IMR-90 (cell line): Measurements from ENCODE around the gene PNMA8B. TPM values are rescaled to one million over a fixed set of nuclear protein-coding genes. Genes with fewer than 3 reads are reported as not detected.
"Not testable (repeated sequence)": the region's sequence is repeated elsewhere in the genome, so short reads cannot be mapped to it uniquely, and the experiment has no call there.

Experiments
- ATAC-seq: fragments of 200-7000 bp; cut with Tn5 transposase; 2 replicates; pipeline ENCODE4 v1.9.1; 2020; ENCODE audit warnings: low read depth, mild to moderate bottlenecking, moderate library complexity
- BruUV-seq: library from RNA; stranded (reverse); fragments of 400-500 nt; replicated peaks from 2 replicates; lab custom pipeline; 2021; lab: Mats Ljungman, UMichigan
- CTCF ChIA-PET: fragments of 300-600 bp; formaldehyde crosslinking; extraction: SDS; loops from one replicate; lab custom pipeline; 2021; ENCODE audit warnings: antibody characterized with exemption; lab: Yijun Ruan, JAX
- POLR2A ChIA-PET: fragments of 300-600 bp; sonication (Branson Sonifier 250); formaldehyde crosslinking; loops from one replicate; lab custom pipeline; 2022; ENCODE audit warnings: antibody characterized with exemption; ENCODE audit not compliant: unreplicated experiment; lab: Charles Lee
- DNase-seq: peaks from one replicate; pipeline ENCODE4 v3.0.0; 2013
- H2AFZ ChIP-seq: replicated peaks from 2 replicates; pipeline ENCODE3; 2013; ENCODE audit warnings: low read length, mild to moderate bottlenecking; ENCODE audit not compliant: poor library complexity
- H2AK5ac ChIP-seq: 2 replicates; pipeline ENCODE4 v1.6.1; 2013; ENCODE audit warnings: low read depth, low read length, inconsistent platforms
- H2AK9ac ChIP-seq: replicated peaks from 2 replicates; pipeline ENCODE3; 2013; ENCODE audit warnings: mild to moderate bottlenecking, low read depth, low read length, moderate library complexity; ENCODE audit not compliant: poor library complexity
- H2BK120ac ChIP-seq: 2 replicates; pipeline ENCODE4 v1.6.1; 2013; ENCODE audit warnings: low read depth, low read length, inconsistent platforms
- H2BK15ac ChIP-seq: 3 replicates; pipeline ENCODE4 v1.6.1; 2013; ENCODE audit warnings: low read depth, low read length, inconsistent platforms
- H2BK20ac ChIP-seq: 2 replicates; pipeline ENCODE4 v1.6.1; 2013; ENCODE audit warnings: low read depth, mild to moderate bottlenecking, inconsistent platforms, low read length, moderate library complexity
- H2BK5ac ChIP-seq: 2 replicates; pipeline ENCODE4 v1.6.1; 2013; ENCODE audit warnings: mild to moderate bottlenecking, low read depth, low read length, inconsistent platforms; ENCODE audit not compliant: poor library complexity, severe bottlenecking
- H3K14ac ChIP-seq: replicated peaks from 2 replicates; pipeline ENCODE4 v1.6.1; 2013; ENCODE audit warnings: low read depth, low read length, inconsistent platforms
- H3K18ac ChIP-seq: 2 replicates; pipeline ENCODE4 v1.6.1; 2013; ENCODE audit warnings: low read depth, low read length, control low read depth
- H3K23ac ChIP-seq: 2 replicates; pipeline ENCODE4 v1.6.1; 2013; ENCODE audit warnings: low read depth, low read length, inconsistent platforms
- H3K27ac ChIP-seq: 2 replicates; pipeline ENCODE4 v1.5.1; 2013; ENCODE audit warnings: mild to moderate bottlenecking, control low read depth, low read length; ENCODE audit not compliant: insufficient read depth
- H3K27me3 ChIP-seq: 2 replicates; pipeline ENCODE4 v1.6.1; 2013; ENCODE audit warnings: low read length; ENCODE audit not compliant: control insufficient read depth, insufficient read depth
- H3K36me3 ChIP-seq: 2 replicates; pipeline ENCODE4 v1.6.1; 2013; ENCODE audit warnings: low read length, mixed read lengths; ENCODE audit not compliant: control insufficient read depth, insufficient read depth
- H3K4ac ChIP-seq: 2 replicates; pipeline ENCODE4 v1.6.1; 2013; ENCODE audit warnings: low read depth, low read length, inconsistent platforms
- H3K4me1 ChIP-seq: 2 replicates; pipeline ENCODE4 v1.6.1; 2013; ENCODE audit warnings: low read length, mixed read lengths; ENCODE audit not compliant: control insufficient read depth, insufficient read depth
- H3K4me2 ChIP-seq: 2 replicates; pipeline ENCODE4 v1.6.1; 2013; ENCODE audit warnings: low read depth, mild to moderate bottlenecking, control low read depth, low read length, moderate library complexity
- H3K4me3 ChIP-seq: 2 replicates; pipeline ENCODE4 v1.5.1; 2013; ENCODE audit warnings: low read depth, mild to moderate bottlenecking, control low read depth, low read length, moderate library complexity; ENCODE audit not compliant: insufficient read depth
- H3K56ac ChIP-seq: 2 replicates; pipeline ENCODE4 v1.6.1; 2013; ENCODE audit warnings: low read length, inconsistent platforms; ENCODE audit not compliant: insufficient read depth; ENCODE audit errors: extremely low read depth
- H3K79me1 ChIP-seq, 2 experiments: 2 replicates each; pipeline ENCODE4 v1.6.1; 2013; ENCODE audit warnings: low read length in 2 of 2, inconsistent platforms in 1 of 2, low read depth in 1 of 2
- H3K9ac ChIP-seq: 2 replicates; pipeline ENCODE4 v1.6.1; 2013; ENCODE audit warnings: low read depth, low read length, control low read depth
- H3K9me1 ChIP-seq: 2 replicates; pipeline ENCODE4 v1.6.1; 2013; ENCODE audit warnings: low read length, inconsistent platforms; ENCODE audit not compliant: insufficient read depth
- H3K9me3 ChIP-seq: 2 replicates; pipeline ENCODE4 v1.6.1; 2013; ENCODE audit warnings: low read length; ENCODE audit not compliant: control insufficient read depth, insufficient read depth
- H4K20me1 ChIP-seq: 2 replicates; pipeline ENCODE4 v1.6.1; 2013; ENCODE audit warnings: low read length, inconsistent platforms; ENCODE audit not compliant: insufficient read depth
- H4K5ac ChIP-seq: 2 replicates; pipeline ENCODE4 v1.6.1; 2013; ENCODE audit warnings: mild to moderate bottlenecking, low read depth, low read length, control low read depth
- H4K8ac ChIP-seq, 2 experiments: 2 replicates each; pipeline ENCODE4 v1.6.1; 2013; ENCODE audit warnings: low read depth in 2 of 2, low read length in 2 of 2, control low read depth in 1 of 2, inconsistent platforms in 1 of 2
- H4K91ac ChIP-seq: 2 replicates; pipeline ENCODE4 v1.6.1; 2013; ENCODE audit warnings: low read depth, low read length, inconsistent platforms; ENCODE audit not compliant: insufficient read depth
- WGBS, 2 experiments: methylation state at CpG; one replicate each; pipeline versions ENCODE4 v1.1.5 to v1.1.7; 2013; ENCODE audit warnings: missing lambda C conversion rate in 2 of 2; ENCODE audit not compliant: insufficient read length in 1 of 2; ENCODE audit errors: extremely low coverage in 2 of 2; 5-methylcytosine and 5-hydroxymethylcytosine counted together
- dilution Hi-C: fragments of 300-500 bp; cut with HindIII; formaldehyde crosslinking; loops from one replicate; pipeline ENCODE4 v1.14.3; 2018; ENCODE audit warnings: low sequenced_read_pairs; ENCODE audit not compliant: unreplicated experiment
- in situ Hi-C: fragments of 300-500 bp; cut with MboI; formaldehyde crosslinking; loops from 3 replicates; pipeline ENCODE4 v1.14.3; 2019; ENCODE audit warnings: low sequenced_read_pairs, inconsistent platforms, mixed read lengths
- intact Hi-C: fragments of 100-400 bp; cut with micrococcal nuclease; formaldehyde crosslinking; loops from 2 replicates; pipeline ENCODE4 v1.10.0; 2022
- polyA plus RNA-seq, 3 experiments: library from polyadenylated mRNA; depleted of rRNA; stranded (reverse); fragments of >200 nt; gene quantifications; 2 replicates each; pipeline ENCODE4 v1.2.3, GENCODE V29; 2012; ENCODE audit warnings: low replicate concordance in 1 of 3
- total RNA-seq: library from RNA; depleted of rRNA; stranded (reverse); fragments of >200 nt; gene quantifications from 2 replicates; pipeline ENCODE4 v1.2.3, GENCODE V29; 2012

PNMA8B gene
- total and polyA plus RNA-seq, 2 of the 4 experiments (the other 2 are of a cell fraction): 0.12 to 0.18 TPM

DNA sequence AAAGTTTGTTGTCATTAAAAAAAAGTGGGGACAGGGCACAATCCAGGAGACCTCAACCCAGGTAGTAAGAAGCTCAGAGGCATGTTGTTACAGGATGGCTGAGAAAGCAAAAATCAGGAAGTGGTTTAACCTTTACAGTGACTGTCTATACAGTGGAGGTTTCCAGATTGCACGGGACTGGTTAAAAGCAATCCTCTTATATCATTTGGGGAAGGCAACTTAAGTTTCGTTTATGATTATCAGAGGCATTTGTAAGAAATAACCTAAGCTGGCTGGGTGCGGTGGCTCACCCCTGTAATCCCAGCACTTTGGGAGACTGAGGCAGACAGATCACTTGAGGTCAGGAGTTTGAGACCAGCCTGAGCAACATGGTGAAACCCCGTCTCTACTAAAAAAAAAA is 27.3 kb upstream of the PNMA8B start:
- H3K23ac ChIP-seq, H2AK9ac ChIP-seq, in situ Hi-C loops, H2AK5ac ChIP-seq, H3K4me1 ChIP-seq, H2BK120ac ChIP-seq, H3K56ac ChIP-seq, H3K9me1 ChIP-seq, intact Hi-C loops, H3K79me1 ChIP-seq, H3K14ac ChIP-seq, H2BK15ac ChIP-seq, H3K4me2 ChIP-seq, H4K20me1 ChIP-seq, H3K4me3 ChIP-seq, ATAC-seq, H3K9ac ChIP-seq, H3K36me3 ChIP-seq, H3K27ac ChIP-seq, dilution Hi-C loops, H4K91ac ChIP-seq, H4K8ac ChIP-seq, H3K27me3 ChIP-seq, CTCF ChIA-PET, BruUV-seq, DNase-seq, H4K5ac ChIP-seq, H2BK20ac ChIP-seq, H2BK5ac ChIP-seq, H3K9me3 ChIP-seq, H2AFZ ChIP-seq, POLR2A ChIA-PET, H3K18ac ChIP-seq, H3K4ac ChIP-seq: not testable (repeated sequence)
- WGBS, 2 experiments: 100% methylated on average over 1 of the region's 4 CpGs; no CpG with 5 or more reads in 1 of the 2 experiments
